GM12865 (cell line): ENCODE data around the gene TET3.

Experiments used
- DNase-seq: peaks from one replicate; pipeline ENCODE4 v3.0.0; 2010; ENCODE audit warnings: low read depth
- H3K4me3 ChIP-seq: 2 replicates; pipeline ENCODE4 v1.5.1; 2011; ENCODE audit warnings: mild to moderate bottlenecking, low read depth, low read length, control low read depth
- TF ChIP-seq, protein P1 (sequence below): IDR thresholded peaks from 2 replicates; pipeline ENCODE4 v1.5.1; 2011; ENCODE audit warnings: low read length, control low read depth, low read depth, inconsistent platforms; ENCODE audit not compliant: insufficient read depth; ENCODE audit errors: missing control alignments

Gene TET3

DNA sequence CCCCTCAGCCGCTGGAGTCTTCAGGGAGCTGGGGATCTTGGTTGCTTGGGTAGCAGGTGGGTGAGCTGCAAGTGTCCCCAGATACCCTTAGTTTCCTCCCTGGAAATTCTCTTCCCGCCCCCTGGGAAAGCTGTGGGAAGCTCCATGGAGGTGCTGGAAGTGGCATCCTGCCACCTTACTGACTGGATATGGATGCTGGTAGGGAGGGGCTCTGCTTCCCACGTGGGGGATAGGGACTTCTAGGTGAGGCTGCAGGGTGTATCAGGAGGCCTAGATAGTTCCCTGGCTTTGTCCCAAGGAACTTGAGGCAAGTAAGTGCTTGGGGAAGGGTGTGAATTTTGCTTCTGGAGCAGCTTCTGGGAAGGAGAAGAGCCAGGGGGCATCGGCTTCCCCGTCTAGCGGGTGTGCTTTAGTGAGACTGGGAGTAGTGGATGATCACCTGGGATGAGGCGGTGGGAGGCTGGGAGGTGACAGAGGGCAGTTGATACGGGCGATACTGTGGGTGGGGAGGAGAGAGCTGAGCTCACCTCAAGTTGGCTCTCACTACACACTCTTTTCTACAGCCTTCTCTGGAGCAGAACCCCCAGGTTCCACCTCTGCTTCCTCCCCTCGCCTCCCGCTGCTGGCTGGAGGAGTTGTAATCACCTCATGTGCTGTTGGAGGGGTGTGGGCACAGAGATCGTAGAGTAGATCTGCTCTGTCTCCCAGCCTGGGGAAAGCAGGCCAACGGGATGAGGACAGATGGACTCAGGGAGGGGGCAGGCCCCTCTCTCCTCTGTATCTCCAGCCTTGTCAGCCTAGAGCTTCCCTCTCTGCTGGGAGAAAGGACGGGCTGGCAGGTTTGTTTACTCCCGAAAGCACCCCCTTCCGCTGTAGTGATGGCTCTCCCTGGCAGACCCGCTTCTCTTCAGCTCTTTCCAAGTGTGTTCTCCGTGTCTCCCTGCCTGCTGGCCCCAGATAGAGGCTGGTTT lies 19.8 kb downstream of the TET3 start:
- no peak for DNase-seq
- TF ChIP-seq, protein P1, sequence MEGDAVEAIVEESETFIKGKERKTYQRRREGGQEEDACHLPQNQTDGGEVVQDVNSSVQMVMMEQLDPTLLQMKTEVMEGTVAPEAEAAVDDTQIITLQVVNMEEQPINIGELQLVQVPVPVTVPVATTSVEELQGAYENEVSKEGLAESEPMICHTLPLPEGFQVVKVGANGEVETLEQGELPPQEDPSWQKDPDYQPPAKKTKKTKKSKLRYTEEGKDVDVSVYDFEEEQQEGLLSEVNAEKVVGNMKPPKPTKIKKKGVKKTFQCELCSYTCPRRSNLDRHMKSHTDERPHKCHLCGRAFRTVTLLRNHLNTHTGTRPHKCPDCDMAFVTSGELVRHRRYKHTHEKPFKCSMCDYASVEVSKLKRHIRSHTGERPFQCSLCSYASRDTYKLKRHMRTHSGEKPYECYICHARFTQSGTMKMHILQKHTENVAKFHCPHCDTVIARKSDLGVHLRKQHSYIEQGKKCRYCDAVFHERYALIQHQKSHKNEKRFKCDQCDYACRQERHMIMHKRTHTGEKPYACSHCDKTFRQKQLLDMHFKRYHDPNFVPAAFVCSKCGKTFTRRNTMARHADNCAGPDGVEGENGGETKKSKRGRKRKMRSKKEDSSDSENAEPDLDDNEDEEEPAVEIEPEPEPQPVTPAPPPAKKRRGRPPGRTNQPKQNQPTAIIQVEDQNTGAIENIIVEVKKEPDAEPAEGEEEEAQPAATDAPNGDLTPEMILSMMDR, result no peak
- no peak overlapping the region for H3K4me3 ChIP-seq

DNA sequence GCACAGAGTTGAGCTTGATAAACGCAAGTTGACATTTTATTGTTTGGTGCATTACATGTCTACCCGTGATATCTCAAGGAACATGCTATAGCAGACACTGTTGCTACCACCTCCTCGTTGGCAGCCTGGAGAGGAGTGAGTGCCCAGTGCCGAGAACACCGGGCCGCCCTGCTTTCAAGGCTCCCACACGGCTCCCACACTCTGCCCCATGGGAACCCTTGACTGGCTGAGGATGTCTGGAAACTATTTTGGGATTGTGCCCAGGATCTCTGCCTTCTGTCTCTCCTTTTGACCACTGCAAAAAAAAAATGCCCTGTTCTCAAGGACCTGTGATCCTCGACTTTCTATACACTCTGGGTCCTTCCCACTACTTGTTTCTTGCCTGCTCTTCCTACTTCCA lies 21.1 kb downstream of the TET3 start:
- TF ChIP-seq, protein P1, result no peak
- DNase-seq, result no peak
- H3K4me3 ChIP-seq, result no peak overlapping the region

DNA sequence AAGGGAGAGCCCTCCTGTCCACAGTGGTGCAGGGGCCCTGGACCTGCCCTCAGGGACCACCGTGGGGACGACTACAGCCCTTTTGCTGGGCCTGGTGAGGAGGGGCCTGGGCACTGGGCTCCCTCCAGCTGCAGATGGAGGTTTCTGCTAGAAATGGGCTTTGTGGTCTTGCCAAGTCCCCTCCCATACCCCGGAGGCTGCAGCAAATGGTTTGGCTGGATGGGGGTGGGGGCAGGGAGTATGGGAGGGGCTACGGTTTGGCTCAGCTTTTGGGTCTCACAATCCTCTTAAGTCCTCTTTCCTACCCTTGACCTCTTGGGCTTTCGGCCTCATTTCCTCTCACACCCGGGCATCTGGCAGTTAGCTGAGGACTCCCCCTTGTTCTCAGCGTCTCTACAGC lies 21.7 kb downstream of the TET3 start:
- no peak for DNase-seq
- H3K4me3 ChIP-seq, result no peak overlapping the region
- TF ChIP-seq, protein P1, result no peak

DNA sequence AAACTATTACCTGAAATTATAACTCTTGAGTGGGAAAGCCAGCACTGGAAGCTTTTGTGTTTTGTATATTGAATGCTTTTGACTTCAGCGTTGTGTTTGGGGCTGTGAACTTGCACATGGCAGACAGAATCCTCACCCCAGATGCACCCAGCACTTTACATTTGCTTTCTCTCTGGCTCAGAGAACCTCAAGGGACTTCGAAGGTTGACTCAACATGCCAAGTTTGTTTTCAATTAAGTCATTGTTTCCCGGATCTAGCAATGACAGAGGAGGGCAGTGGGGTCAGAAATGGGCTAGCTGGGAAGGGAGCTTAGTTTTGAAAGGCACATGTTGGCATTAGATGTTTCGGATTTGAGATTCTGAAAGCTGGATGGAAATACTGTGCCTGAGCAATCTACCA lies 22.4 kb downstream of the TET3 start:
- no peak overlapping the region for H3K4me3 ChIP-seq
- no peak for DNase-seq
- TF ChIP-seq, protein P1, result no peak

DNA sequence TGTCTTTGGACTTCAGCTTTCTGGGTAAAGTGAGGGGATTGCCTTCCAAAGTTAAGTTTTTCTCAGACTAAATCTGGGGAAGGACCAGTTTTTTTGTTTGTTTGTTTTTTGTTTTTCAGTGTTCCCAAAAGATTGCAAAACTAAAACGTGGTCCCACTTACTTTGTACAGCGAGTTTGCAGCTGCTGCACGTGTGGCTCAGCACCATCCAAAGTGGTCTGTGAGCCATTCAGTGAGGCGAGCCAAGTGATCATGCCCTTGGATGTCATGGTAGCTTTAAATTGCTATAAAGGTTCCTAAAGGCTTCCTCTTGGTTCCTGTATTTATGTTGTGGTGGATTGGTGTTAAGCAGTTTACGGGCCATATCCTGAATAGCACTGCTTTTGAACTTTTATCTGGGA lies 23.0 kb downstream of the TET3 start:
- H3K4me3 ChIP-seq, result no peak overlapping the region
- DNase-seq, result no peak
- TF ChIP-seq, protein P1, result no peak

DNA sequence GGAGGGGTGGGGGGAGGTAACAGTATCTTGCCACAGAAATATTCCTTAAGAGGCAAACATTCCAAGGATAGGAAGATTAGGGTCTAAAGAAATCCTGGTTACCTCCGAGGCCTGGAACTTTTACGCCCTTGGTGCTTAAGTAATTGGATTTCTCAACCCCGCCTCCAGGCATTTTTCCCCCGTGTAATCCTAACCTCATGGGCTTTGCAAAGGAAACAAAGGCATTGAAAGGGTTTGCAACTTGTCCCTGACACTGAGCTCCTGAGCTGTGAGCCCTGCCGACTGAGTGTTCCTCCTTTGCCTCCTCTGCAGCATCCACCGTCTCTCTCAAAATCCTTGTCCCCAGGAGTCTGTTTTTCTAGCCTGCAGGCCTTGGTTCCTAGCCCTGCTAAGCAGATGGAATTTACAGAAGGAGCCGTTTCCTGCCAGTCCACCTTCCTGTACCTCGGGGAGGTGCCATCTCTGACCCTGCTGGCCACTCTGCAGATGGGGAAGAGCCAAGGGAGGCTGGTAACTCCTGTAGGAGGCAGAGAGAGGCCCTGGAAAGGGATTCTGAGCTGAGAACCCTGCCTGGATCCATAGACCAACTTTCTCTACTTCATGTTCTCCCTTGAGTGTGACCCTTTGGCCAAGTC lies 24.2 kb downstream of the TET3 start:
- DNase-seq, result no peak
- TF ChIP-seq, protein P1, result no peak
- no peak overlapping the region for H3K4me3 ChIP-seq
